Body of pancreas (tissue), 4 donors: Measurements from ENCODE around the gene TBX4. TPM values are rescaled to one million over a fixed set of nuclear protein-coding genes. Genes with fewer than 3 reads are reported as not detected.

Source experiments
- ATAC-seq: fragments of 150-250 bp; one replicate; pipeline ENCODE4 v1.9.1; 2016
- DNase-seq, 4 donors: peaks; one replicate each; pipeline ENCODE4 v3.0.0-alpha.2; 2019
- H3K27ac ChIP-seq, 4 donors: fragments of 200-600 bp; sonication (generic); 1 replicate in 3 of 4; 2 replicates in 1 of 4; pipeline versions ENCODE4 v1.5.1 to v1.6.1; 2016 to 2019; ENCODE audit warnings: mild to moderate bottlenecking in 1 of 4, mixed read lengths in 1 of 4, moderate library complexity in 1 of 4
- H3K27me3 ChIP-seq, 2 donors: fragments of 200-600 bp; sonication (generic); one replicate each; pipeline ENCODE4 v1.6.0; 2016; ENCODE audit warnings: mild to moderate bottlenecking in 1 of 2
- H3K36me3 ChIP-seq, 2 donors: fragments of 200-600 bp; sonication (generic); replicated peaks in 1 of 2; 2 replicates each; pipeline ENCODE4 v1.5.1; 2016; ENCODE audit warnings: low read depth in 2 of 2; ENCODE audit not compliant: insufficient read depth in 1 of 2
- H3K4me1 ChIP-seq: fragments of 200-600 bp; sonication (generic); one replicate; pipeline ENCODE4 v1.6.0; 2016
- H3K4me3 ChIP-seq, 2 donors: fragments of 200-600 bp; sonication (generic); 1 replicate in 1 of 2; 2 replicates in 1 of 2; pipeline ENCODE4 v1.5.1; 2016 to 2019
- H3K9me3 ChIP-seq, 3 donors: fragments of 200-600 bp; sonication (generic); 1 replicate in 2 of 3; 2 replicates in 1 of 3; pipeline ENCODE4 v1.5.1; 2016
- POLR2A ChIP-seq, 3 donors: fragments of 450-650 bp; IDR thresholded peaks; one replicate each; pipeline ENCODE4 v1.6.1; 2016; ENCODE audit warnings: antibody characterized with exemption in 3 of 3, mild to moderate bottlenecking in 2 of 3
- WGBS, 2 donors: methylation state at CpG; one replicate each; pipeline ENCODE4 v1.1.5; 2017; 5-methylcytosine and 5-hydroxymethylcytosine counted together
- intact Hi-C: fragments of 100-400 bp; cut with DNase I; formaldehyde crosslinking; loops from one replicate; pipeline ENCODE4 v1.15.1; 2023
- total RNA-seq, 2 donors: library from RNA; depleted of rRNA; stranded (reverse); fragments of >200 nt; gene quantifications; one replicate each; pipeline ENCODE4 v1.1.0, GENCODE V29; 2016
- TF ChIP-seq, protein P1 (sequence below), 7 experiments: fragments of 450-650 bp in 4 of 7; fragments of 200-600 bp in 3 of 7; sonication (generic) in 3 of 7; IDR thresholded peaks; one replicate each; pipeline ENCODE4 v1.5.1; 2016 to 2019; ENCODE audit warnings: antibody characterized with exemption in 7 of 7

Gene TBX4
- total RNA-seq, 2 donors from 2014 or later, result not detected

DNA sequence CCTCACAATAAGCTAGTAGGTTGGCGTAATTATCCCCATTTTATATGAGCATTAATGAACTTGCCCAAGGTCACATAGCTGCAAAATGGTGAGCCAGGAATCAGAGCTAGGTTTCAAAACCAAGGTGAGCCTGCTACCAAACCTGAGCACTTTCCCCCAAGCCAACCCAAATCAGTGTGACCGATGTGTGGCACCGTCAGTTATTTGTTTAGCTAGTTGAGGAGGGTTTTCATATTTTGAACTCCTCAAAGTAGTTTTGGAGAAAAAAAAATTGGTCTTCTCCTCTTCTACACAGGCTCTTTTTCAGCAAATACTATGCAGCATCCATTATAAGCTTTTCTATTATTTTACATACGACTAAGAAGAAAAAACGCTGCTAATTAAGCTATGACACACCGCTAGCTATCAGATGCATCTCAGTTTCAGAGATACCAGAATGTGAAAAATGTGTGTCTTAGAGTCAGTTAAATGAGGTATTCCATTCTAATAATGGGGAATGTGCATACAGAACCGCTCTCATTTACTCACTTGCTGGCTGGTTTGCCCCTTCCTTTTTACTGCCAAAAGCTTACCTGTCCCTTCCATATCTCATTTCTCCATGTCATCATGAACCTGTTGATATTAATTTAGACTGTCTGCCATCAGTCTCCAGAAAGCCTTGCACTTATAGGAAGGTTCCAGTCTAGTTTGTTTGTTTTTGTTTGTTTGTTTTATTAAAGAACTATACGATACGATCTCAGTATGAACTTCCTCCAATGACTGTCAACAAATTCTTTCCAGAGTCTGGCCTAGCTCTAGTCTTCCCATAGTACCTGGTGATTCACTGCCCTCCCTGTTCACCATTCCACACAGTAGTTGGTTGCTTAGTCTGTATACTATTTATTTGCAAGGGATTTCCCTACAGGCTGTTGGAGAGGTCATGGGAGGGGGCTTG lies 2.2 kb upstream of the TBX4 start:
- Histone ChIP-seq H3K36me3 (no peaks in the 10 kb centered on the region), H3K27ac (no peak overlapping the region), H3K4me3 (no peak overlapping the region), H3K4me1 (peaks cover 21% of the 10 kb centered on the region), H3K27me3 (peaks cover 0 to 33% of the 10 kb centered on the region in 2 donors), H3K9me3 (no peaks in the 10 kb centered on the region)
- DNase-seq (no peak), ATAC-seq (no peak)
- 86 to 87% methylated on average over 9 of the region's 9 CpGs for WGBS, 2 donors
- intact Hi-C loops, result no loop called here
- TF ChIP-seq POLR2A (IDR thresholded peaks at IDR 0.05), result no peak
- TF ChIP-seq, protein P1, sequence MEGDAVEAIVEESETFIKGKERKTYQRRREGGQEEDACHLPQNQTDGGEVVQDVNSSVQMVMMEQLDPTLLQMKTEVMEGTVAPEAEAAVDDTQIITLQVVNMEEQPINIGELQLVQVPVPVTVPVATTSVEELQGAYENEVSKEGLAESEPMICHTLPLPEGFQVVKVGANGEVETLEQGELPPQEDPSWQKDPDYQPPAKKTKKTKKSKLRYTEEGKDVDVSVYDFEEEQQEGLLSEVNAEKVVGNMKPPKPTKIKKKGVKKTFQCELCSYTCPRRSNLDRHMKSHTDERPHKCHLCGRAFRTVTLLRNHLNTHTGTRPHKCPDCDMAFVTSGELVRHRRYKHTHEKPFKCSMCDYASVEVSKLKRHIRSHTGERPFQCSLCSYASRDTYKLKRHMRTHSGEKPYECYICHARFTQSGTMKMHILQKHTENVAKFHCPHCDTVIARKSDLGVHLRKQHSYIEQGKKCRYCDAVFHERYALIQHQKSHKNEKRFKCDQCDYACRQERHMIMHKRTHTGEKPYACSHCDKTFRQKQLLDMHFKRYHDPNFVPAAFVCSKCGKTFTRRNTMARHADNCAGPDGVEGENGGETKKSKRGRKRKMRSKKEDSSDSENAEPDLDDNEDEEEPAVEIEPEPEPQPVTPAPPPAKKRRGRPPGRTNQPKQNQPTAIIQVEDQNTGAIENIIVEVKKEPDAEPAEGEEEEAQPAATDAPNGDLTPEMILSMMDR (IDR thresholded peaks at IDR 0.05), result no peak

DNA sequence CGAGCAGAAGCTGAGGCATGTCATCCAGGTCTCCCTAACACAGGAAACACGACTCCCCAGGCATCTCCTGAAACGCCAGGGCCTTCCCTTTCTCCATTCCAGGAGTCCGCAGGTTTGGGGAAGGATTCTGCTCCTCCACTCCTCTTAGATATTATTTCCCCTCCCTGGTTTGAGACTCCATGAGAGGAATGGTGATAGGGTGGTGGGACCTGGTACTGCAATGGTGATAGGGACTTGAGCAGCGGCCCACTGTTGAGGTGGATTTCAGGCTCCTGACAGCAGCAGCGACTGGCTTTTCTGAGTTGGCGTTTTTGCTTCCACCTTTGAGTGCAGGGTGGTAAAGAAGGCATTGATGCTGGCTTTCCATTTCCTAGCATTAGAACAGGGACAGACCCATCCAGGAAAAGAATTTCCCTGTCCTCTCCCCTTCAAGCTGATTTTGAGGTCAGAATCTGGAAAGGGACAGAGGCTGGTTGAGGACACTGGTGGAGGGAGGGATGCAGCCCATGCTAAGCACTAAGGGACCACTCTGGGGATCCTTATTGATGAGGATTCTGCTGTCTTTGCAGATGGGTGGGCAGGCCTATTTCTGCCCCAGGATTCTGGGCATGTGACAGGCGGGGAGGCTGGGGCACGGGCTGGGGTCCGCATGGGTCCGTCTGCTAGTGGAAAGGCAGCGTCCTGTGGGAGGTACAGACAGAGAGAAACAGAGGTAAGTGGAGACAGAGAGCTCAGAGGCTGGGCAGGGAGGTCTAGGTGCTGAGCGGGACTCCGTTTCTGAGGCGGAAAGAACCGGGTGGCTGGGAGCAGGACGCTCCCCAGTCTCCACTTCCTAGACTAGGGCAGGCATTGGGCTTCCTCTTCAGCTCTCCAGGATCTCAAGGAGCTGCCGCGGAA lies 1.3 kb upstream of the TBX4 start:
- ATAC-seq (no peak), DNase-seq (no peak)
- no peak overlapping the region for H3K27ac ChIP-seq
- peaks cover 21% of the 10 kb centered on the region for H3K4me1 ChIP-seq
- H3K9me3 ChIP-seq, result no peaks in the 10 kb centered on the region
- intact Hi-C loops, result no loop called here
- H3K27me3 ChIP-seq, result peaks cover 0 to 36% of the 10 kb centered on the region in 2 donors
- no peaks in the 10 kb centered on the region for H3K36me3 ChIP-seq
- no peak overlapping the region for H3K4me3 ChIP-seq
- 78 to 87% methylated on average over 16 to 19 of the region's 19 CpGs for WGBS, 2 donors
- TF ChIP-seq, protein P1 (IDR thresholded peaks at IDR 0.05), result no peak
- no peak for TF ChIP-seq POLR2A (IDR thresholded peaks at IDR 0.05)

DNA sequence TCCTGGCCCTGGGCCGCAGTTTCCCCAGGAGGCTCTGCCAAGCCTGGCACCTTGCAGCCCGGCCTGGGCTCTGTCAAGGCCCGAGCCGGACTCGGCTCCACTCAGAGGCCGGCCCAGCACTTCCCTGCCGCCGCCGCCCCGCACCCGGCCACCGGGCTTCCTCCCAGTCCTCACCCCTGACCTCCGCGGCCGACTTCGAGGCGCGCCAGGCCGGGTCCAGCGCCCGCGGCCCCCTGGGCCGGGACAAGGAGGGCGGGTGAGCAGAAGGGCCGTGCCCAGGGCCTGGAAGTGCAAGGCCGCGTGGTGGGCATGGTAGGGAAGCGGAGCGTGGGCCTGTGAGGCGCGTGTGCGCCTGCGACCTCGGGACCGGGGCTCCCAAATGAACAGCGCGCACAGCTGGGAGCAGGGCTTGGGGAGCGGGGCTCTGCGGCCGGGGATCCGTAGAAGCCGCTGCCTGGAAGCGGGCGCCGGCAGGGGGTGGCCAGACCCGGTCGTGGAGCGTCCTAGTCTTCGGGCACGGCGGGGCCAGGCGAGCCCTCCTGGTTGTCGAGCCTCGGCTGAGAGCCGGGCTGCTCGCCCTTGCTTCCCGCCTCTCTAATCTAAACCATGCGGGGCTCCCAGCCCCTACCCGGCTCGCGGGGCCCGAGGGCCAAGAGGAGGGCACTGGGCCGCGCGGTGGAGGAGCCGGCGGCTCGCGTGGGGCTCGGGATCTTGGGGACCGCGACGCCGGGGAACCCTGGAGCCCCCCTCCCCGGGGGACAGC lies 503 bp upstream of the TBX4 start:
- intact Hi-C loops, result no loop called here
- WGBS, 2 donors, result 20 to 34% methylated on average over 30 to 74 of the region's 75 CpGs
- H3K27ac ChIP-seq, result no peak overlapping the region

More for the DNA sequence above, 503 bp upstream of the TBX4 start:
- no peaks in the 10 kb centered on the region for H3K36me3 ChIP-seq
- H3K9me3 ChIP-seq, result no peaks in the 10 kb centered on the region
- TF ChIP-seq, protein P1 (IDR thresholded peaks at IDR 0.05), result no peak
- no peak for TF ChIP-seq POLR2A (IDR thresholded peaks at IDR 0.05)
- peaks cover 22% of the 10 kb centered on the region for H3K4me1 ChIP-seq
- DNase-seq (no peak), ATAC-seq (peak; percentile 24)
- H3K4me3 ChIP-seq, result no peak overlapping the region
- H3K27me3 ChIP-seq, result peaks cover 0 to 36% of the 10 kb centered on the region in 2 donors
